CD4-positive, alpha-beta T cell treated with Interleukin-2 at 100 ng/mL for 4 hours (primary cell): ENCODE results near the gene DEFB126.
"Not testable (repeated sequence)": the region's sequence is repeated elsewhere in the genome, so short reads cannot be mapped to it uniquely, and the experiment has no call there.

Source experiments
- DNase-seq: peaks from one replicate; pipeline ENCODE4 v3.0.0-alpha.2; 2020; ENCODE audit warnings: low spot score

DEFB126 gene, protein sequence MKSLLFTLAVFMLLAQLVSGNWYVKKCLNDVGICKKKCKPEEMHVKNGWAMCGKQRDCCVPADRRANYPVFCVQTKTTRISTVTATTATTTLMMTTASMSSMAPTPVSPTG

DNA sequence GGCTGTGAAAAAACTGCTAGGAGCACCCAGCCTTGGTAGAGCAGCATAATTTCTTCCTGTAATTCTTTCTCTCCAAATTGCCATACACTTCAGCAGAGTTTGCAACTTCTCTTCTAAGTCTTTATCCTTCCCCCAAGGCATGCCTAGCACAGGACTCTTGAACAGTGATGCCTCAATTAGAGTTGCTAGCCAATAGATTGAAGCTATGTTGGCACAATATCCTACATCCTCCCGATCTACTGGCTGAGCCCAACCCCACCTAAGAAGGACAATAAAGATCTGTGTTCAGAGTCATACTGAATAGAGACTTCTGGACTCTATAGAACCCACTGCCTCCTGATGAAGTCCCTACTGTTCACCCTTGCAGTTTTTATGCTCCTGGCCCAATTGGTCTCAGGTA is at the start of gene DEFB126:
Gene DEFB126, plus strand, starts transcription at position 301 of the 400 bp plus-strand sequence. Its CDS starts 39 bp downstream, at position 340.
- DNase-seq = no peak

DNA sequence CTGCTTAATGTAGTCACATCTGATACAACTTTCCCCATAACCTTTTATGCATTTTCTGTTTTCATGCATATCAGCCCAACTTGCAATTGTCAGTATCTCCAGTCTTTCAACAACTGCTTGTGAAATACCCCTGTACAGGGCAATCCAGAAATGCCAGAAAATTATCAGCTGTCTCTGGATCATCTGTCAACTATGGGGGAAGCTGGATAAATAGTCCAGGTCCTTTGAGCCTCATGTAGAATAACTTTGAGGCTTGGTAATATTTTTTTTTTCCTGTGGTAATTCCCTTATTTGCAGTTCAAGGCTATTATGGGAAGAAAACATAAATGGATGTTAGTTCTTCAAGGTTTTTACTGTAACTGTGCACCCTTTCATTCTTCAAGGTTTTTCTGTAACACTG is 48.7 kb upstream of the DEFB126 start:
- no peak for DNase-seq

DNA sequence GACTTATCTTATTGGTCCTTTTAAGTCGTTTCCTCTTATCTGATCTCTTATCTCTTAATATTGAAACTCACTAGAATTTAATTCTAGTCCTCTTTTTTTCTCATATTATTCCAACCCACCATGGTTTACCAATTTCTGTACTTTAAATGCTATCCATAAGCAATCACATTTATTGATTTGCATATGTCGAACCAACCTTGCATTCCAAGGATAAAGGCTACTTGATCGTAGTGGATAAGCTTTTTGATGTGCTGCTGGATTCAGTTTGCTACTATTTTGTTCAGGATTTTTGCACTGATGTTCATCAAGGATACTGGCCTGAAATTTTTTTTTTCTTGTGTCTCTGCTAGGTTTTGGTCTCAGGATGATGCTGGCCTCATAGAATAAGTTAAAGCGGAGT is 47.2 kb upstream of the DEFB126 start:
- no peak for DNase-seq

DNA sequence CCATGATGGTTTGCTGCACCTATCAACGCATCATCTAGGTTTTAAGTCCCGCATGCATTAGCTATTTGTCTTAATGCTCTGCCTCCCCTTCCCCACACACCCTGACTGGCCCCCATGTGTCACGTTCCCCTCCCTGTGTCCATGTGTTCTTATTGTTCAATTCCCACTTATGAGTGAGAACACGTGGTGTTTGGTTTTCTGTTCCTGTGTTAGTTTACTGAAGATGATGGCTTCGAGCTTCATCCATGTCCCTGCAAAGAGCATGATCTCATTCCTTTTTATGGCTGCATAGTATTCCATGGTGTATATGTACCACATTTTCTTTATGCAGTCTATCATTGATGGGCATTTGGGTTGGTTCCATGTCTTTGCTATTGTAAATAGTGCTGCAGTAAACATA is 44.7 kb upstream of the DEFB126 start:
- DNase-seq = not testable (repeated sequence)

DNA sequence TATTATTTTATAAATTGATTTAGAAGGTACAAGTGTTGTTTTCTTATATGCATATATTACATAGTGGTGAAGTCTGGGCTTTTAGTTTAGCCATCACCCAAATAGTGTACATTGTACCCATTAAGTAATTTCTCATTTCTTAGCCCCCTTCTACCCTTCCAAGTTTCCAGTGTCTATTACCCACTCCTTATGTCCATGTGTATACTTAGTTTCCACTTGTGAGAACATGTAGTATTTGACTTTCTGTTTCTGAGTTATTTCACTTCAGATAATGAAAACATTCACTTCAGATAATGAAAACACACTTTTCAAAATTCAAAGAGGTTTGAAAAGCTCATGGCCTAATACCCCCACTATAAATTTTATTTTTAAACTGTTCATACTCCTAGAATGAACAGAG is 40.4 kb upstream of the DEFB126 start:
- DNase-seq = no peak

DNA sequence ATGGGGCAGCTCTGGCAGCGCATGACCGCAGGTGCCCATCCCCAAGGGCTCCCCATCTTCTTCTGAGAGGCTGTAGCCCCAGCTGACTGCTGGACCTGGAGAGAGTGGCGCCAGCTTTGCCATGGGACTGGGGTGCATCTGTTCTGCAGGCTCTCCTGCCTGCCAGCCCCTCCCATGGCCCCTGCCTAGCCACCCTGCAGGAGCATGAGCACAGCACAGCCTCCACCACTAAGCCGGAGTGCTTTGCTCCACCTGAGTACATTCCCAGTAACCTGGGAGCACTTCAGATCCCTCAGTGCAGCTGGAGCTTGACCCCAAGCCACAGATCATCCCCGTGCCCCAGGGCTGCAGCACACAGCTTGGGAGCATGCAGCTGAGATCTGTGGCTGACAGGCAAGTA is 38.9 kb upstream of the DEFB126 start:
- no peak for DNase-seq

DNA sequence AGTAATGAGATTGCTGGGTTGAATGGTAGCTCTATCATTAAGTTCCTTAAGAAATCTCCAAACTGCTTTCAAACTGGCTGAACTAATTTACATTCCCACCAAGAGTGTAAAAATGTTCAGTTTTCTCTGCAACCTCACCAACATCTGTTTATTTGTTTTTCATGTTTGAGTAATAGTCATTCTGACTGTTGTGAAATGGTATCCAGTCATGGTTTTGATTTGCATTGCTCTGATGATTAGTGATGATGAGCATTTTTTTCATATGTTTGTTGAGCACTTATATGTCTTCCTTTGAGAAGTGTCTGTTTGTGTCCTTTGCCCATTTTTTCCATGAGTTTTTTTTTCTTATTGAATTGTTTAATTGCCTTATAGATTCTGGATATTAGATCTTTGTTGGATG is 30.0 kb upstream of the DEFB126 start:
- no peak for DNase-seq

DNA sequence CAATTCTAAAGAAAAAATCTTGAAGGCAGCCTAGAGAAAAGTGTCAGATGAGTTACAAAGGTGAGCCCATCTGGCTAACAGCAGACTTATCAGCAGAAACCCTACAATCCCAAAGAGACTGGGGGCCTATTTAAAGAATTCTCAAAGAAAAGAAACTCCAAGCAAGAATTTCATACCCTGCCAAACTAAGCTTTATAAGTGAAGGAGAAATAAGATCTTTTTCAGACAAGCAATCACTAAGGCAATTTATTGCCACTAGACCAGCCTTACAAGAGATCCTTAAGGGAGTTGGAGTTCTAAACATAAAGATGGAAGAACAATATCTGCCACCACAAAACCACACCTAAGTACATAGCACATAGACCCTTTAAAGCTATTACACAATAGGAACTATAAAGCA is 24.9 kb upstream of the DEFB126 start:
- no peak for DNase-seq

DNA sequence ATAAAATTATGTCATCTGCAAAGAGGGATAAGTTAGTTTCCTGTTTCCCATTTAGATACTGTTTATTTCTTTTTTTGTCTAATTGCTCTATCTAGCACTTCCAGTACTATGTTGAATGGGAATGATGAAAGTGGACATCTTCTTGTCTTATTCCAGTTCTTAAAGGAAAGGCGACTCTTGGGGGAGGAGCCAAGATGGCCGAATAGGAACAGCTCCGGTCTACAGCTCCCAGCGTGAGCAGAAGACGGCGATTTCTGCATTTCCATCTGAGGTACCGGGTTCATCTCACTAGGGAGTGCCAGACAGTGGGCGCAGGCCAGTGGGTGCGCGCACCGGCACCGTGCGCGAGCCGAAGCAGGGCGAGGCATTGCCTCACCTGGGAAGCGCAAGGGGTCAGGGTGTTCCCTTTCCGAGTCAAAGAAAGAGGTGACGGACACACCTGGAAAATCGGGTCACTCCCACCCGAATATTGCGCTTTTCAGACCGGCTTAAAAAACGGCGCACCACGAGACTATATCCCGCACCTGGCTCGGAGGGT is 12.5 kb upstream of the DEFB126 start:
- DNase-seq = not testable (repeated sequence)

DNA sequence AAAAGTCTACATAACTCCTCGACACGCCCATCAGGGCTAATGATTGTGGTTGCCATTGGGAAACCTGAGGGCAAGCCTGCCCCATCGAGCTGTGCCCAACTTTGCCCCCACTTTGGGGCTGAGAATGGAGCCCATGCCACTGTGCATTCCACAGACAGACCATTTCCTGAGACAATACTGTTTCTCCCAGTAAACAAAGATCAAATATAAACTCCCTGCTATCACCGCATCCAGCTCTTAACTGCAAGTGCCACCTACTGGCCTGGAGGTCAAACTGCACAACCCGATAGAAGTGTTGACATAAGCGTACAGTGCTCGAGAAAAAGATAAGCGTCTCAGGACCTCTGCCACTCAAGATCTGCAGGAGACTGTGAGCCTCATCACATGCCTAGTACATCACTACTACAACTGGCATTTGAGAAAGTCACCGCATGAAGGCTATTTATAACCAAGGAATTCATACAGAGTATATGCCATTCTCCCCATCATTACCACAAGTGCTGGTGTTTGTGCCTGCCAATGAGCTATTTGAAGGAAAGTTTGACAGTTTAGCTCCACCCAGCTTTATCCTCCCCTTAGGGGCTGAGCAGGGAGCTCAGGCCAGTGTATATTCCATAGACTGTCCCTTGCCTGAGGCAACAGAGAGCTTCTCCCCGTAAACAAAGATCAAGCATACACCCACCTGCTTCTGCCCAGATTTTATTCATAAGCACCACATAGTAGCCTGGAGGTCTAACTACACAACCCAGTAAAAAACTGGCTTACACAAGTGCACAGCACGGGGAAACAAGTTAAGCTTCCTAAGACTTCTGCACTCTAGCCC is 4.5 kb upstream of the DEFB126 start:
- no peak for DNase-seq

DNA sequence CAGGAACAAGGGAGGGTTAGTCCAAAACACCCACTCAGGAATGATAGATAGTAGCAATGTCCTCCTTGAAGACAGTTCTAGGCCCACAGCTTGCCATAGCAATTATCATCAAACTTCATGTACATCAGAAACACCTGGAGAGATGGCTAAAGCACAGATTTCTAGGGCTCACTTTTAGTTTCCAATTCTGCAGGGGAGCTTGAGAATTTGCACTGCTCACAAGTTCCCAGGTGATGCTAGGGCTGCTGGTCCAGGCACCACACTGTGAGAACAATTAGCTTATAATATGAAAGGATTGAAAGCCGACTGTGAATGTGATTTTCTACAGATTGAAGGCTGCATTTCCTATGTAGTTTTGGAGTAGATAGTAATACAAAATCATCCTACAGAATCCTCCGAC is 3.5 kb downstream of the DEFB126 start:
- no peak for DNase-seq

DNA sequence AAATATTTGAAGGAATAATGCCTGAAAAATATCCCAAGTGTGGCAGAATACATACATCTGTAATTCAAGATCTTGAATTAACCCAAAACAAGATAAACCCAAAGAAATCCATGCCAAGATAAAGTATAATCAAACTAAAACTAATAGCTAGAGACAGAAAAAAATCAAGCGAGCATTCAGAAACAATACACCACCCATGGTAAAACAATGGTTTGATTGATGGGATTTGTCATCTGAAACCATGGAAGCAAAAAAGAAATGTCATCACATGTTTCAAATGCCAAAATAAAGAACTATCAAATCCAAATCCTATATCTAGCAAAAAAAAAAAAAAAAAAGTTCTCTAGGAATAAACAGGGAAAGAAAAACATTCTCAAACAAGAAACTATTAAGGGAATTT is 9.7 kb downstream of the DEFB126 start:
- DNase-seq = no peak

DNA sequence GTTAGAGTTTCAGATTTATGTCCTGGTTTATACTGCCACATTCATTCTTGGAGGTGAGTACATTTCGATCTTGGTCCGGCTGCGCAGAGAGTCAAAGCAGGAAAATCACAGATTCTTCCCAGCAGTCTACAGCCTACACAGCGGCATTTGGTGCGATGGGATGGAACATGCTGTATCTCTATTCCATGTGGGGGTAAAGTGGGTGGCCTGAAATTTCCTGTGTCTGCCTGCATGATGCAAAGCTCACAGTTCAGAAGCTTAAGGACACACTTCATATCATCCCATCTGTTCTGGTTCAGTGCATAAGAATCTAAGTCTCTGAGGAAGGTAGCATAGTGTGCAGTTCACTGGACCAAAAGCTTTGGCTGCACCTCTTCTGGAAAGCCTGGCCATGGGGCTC is 14.8 kb downstream of the DEFB126 start, which contains the start of gene DEFB127:
Gene DEFB127, plus strand, starts transcription at position 301 of the 400 bp plus-strand sequence. Its CDS starts 91 bp downstream, at position 392.
- no peak for DNase-seq

DNA sequence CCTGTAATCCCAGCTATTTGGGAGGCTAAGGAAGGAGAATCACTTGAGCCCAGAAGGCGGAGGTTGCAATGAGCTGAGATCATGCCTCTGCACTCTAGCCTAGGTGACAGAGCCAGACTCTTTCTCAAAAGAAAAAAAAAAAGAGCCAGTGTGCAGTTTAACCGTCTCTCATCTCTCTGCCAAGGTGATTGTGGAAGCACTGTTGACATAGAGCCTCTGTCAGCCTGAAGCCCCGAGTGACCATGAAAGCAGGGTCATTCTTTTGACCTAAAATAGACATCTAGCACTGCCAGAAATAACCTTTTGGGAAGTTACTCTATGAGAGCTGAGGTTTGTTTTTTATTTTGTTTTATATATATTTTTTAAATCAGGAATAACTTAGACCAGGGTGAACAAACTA is 22.2 kb downstream of the DEFB126 start:
- no peak for DNase-seq

DNA sequence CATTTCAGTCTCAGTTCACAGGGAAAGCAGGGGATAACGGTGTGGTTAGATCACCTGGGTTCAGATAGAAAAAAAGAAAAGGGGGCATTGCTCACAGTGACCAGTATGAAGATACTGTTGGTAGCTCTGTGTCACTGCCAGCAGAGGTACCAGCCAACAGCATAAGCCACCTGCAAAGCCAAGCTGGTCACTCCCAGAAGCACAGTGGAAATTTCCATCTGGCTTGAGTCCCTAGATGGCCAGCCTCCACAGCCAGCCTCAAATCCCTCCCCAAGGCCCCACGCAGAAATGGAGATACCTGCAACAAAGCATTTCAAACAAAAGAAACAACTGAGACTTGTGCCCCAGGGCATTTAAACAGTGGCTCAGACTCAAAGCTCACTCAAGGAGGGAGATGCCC is 26.5 kb downstream of the DEFB126 start:
- DNase-seq = no peak

DNA sequence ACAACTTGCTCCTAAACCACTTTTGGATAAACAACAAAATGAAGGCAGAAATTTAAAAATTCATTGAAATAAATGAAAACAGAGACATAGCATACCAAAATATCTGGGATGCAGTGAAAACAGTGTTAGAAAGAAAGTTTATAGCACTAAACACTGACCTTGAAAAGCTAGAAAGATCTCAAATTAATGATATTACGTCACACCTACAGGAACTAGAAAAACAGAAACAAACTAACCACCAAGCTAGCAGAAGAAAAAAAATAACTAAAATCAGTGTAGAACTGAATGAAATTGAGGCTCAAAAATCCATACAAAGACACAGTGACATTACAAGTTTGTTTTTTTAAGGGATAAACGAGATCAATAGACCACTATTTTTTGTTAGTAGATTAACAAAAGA is 41.9 kb downstream of the DEFB126 start:
- DNase-seq = no peak

DNA sequence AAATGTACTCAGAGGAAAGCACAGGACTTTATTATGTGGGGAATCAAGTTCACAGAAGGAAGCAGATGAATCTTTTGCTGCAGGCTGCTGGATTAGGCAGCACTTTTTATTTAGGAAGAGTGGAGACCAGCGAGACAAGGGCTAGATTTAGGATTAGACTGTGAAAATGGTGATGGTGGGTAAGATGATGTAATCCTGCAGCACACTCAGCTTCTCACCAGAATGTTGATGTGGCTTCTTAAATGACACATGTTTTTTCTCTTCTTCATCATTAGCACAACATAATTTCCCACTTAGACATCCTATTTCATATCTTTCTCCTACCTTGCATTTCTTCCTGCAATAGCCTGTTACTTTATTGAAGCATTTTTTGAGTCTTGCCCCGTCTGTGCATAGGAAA is 45.3 kb downstream of the DEFB126 start:
- DNase-seq = no peak

DNA sequence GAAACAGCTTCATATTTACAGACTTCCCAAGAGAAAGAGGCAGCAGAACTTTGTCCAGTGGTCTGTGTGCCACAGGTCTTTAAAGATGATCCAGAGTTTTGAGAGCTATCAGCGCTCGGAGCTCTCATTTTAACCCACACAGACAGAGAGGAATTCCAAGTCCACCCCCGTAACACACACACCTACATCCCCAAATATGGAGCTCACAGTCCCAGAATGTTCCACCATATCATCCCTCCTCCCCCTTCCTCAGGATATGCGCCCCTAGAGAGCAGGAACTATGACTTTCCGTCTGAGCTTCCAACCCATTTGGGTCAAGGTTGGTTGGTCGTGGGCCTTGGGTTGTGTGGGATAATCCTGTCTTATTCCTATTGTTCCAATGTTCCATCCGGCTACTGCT is 47.2 kb downstream of the DEFB126 start, which contains the start of gene DEFB128:
Gene DEFB128, minus strand, starts transcription at position 101 of the 400 bp plus-strand sequence. Its CDS starts 88 bp downstream, at position 13.
- no peak for DNase-seq
